Neuronal stem cell (in vitro differentiated cells): ENCODE results near the gene TMEM39B.

ENCODE experiments used
- DNase-seq: peaks from one replicate; pipeline ENCODE4 v3.0.0-alpha.2; 2013; ENCODE audit warnings: low spot score
- H2AFZ ChIP-seq: one replicate; pipeline ENCODE4 v1.6.1; 2013; ENCODE audit warnings: mild to moderate bottlenecking, low read length, inconsistent platforms
- H2AK5ac ChIP-seq: 2 replicates; pipeline ENCODE4 v1.6.1; 2013; ENCODE audit warnings: low read depth, mild to moderate bottlenecking, inconsistent platforms, low read length, moderate library complexity, mixed read lengths
- H2BK120ac ChIP-seq: 2 replicates; pipeline ENCODE4 v1.6.1; 2013; ENCODE audit warnings: low read depth, mild to moderate bottlenecking, inconsistent platforms, low read length, moderate library complexity, mixed read lengths
- H2BK12ac ChIP-seq: one replicate; pipeline ENCODE4 v1.6.1; 2013; ENCODE audit warnings: low read length, inconsistent platforms
- H2BK15ac ChIP-seq: 2 replicates; pipeline ENCODE4 v1.6.1; 2013; ENCODE audit warnings: mild to moderate bottlenecking, low read length, inconsistent platforms, mixed read lengths
- H2BK5ac ChIP-seq: one replicate; pipeline ENCODE4 v1.6.1; 2013; ENCODE audit warnings: inconsistent platforms, mild to moderate bottlenecking, low read length, moderate library complexity
- H3K14ac ChIP-seq: one replicate; pipeline ENCODE4 v1.6.1; 2013; ENCODE audit warnings: low read length, inconsistent platforms
- H3K18ac ChIP-seq: 2 replicates; pipeline ENCODE4 v1.6.1; 2013; ENCODE audit warnings: low read length, inconsistent platforms
- H3K23ac ChIP-seq: 2 replicates; pipeline ENCODE4 v1.6.1; 2013; ENCODE audit warnings: low read depth, mild to moderate bottlenecking, mixed read lengths, low read length, inconsistent platforms; ENCODE audit not compliant: poor library complexity
- H3K27ac ChIP-seq: replicated peaks from 3 replicates; pipeline ENCODE4 v1.5.1; 2013; ENCODE audit warnings: low read length, inconsistent platforms
- H3K27me3 ChIP-seq, 3 experiments: 2 replicates each; pipeline ENCODE4 v1.6.1; 2013; ENCODE audit warnings: low read length in 3 of 3, mild to moderate bottlenecking in 2 of 3, inconsistent platforms in 1 of 3, low read depth in 1 of 3, mixed read lengths in 1 of 3, moderate library complexity in 1 of 3; ENCODE audit not compliant: control insufficient read depth in 3 of 3, insufficient read depth in 3 of 3
- H3K36me3 ChIP-seq, 2 donors: replicated peaks in 1 of 2; 2 replicates each; pipeline ENCODE4 v1.6.1; 2013; ENCODE audit warnings: low read length in 2 of 2; ENCODE audit not compliant: control insufficient read depth in 2 of 2, insufficient read depth in 2 of 2
- H3K4ac ChIP-seq: 2 replicates; pipeline ENCODE4 v1.6.1; 2013; ENCODE audit warnings: inconsistent platforms, mild to moderate bottlenecking, low read length, moderate library complexity
- H3K4me1 ChIP-seq, 2 donors: 1 replicate in 1 of 2; 2 replicates in 1 of 2; pipeline ENCODE4 v1.6.1; 2013; ENCODE audit warnings: low read length in 2 of 2, low read depth in 1 of 2; ENCODE audit not compliant: control insufficient read depth in 2 of 2, insufficient read depth in 1 of 2
- H3K4me2 ChIP-seq: one replicate; pipeline ENCODE4 v1.6.1; 2013; ENCODE audit warnings: mild to moderate bottlenecking, low read length, inconsistent platforms; ENCODE audit not compliant: insufficient read depth, poor library complexity, severe bottlenecking
- H3K4me3 ChIP-seq, 2 donors: 2 replicates each; pipeline ENCODE4 v1.5.1; 2013; ENCODE audit warnings: low read length in 2 of 2, mild to moderate bottlenecking in 2 of 2, inconsistent platforms in 1 of 2, moderate library complexity in 1 of 2
- H3K79me1 ChIP-seq: one replicate; pipeline ENCODE4 v1.6.1; 2013; ENCODE audit warnings: low read depth, mild to moderate bottlenecking, inconsistent platforms, low read length, moderate library complexity
- H3K9ac ChIP-seq: one replicate; pipeline ENCODE4 v1.6.1; 2013; ENCODE audit warnings: mild to moderate bottlenecking, low read depth, low read length, inconsistent platforms; ENCODE audit not compliant: poor library complexity
- H3K9me3 ChIP-seq, 2 donors: replicated peaks in 1 of 2; 2 replicates each; pipeline versions ENCODE3 to v1.6.1; 2013; ENCODE audit warnings: low read length in 2 of 2, mild to moderate bottlenecking in 2 of 2, inconsistent platforms in 1 of 2, low read depth in 1 of 2, mixed read lengths in 1 of 2, moderate library complexity in 1 of 2; ENCODE audit not compliant: control insufficient read depth in 2 of 2, insufficient read depth in 1 of 2
- H4K8ac ChIP-seq: one replicate; pipeline ENCODE4 v1.6.1; 2013; ENCODE audit warnings: low read depth, mild to moderate bottlenecking, inconsistent platforms, low read length, moderate library complexity
- H4K91ac ChIP-seq: one replicate; pipeline ENCODE4 v1.6.1; 2013; ENCODE audit warnings: low read length, low read depth, mild to moderate bottlenecking, inconsistent platforms; ENCODE audit not compliant: poor library complexity
- WGBS, 2 donors: extraction: QIAGEN DNeasy Blood & Tissue Kit; methylation state at CpG; one replicate each; pipeline ENCODE4 v1.1.7; 2013; ENCODE audit warnings: missing lambda C conversion rate in 2 of 2, mixed read lengths in 1 of 2; ENCODE audit not compliant: insufficient read length in 2 of 2, insufficient replicate concordance in 1 of 2; ENCODE audit errors: extremely low coverage in 2 of 2; 5-methylcytosine and 5-hydroxymethylcytosine counted together

TMEM39B gene

GRCh38 chr1:32107742-32108661, 35.3 kb downstream of the TMEM39B start, which contains the start of gene KPNA6:
KPNA6 (plus strand) TSS chr1:32108056; CDS start chr1:32108131, 75 bp downstream.
- Histone ChIP-seq H3K4me3 (peak within 1 kb of the TSS; percentile 93 to 99), H3K9me3 (no peaks in the 10 kb centered on the region), H3K9ac (peak within 1 kb of the TSS; percentile 90), H3K14ac (peak within 1 kb of the TSS; percentile 1), H3K4me2 (peak within 1 kb of the TSS; percentile 70), H3K23ac (peak within 1 kb of the TSS; percentile 92), H2AFZ (peak within 1 kb of the TSS; percentile 85), H3K4me1 (peaks cover 1 to 4% of the 10 kb centered on the region in 2 donors), H3K4ac (no peak within 1 kb of the TSS), H2BK12ac (no peak within 1 kb of the TSS), H3K18ac (peak within 1 kb of the TSS; percentile 58), H3K27ac (peak within 1 kb of the TSS; percentile 66), H2AK5ac (peak within 1 kb of the TSS; percentile 73), H3K79me1 (peaks cover 4% of the 10 kb centered on the region), H2BK120ac (no peak within 1 kb of the TSS), H3K27me3 (no peaks in the 10 kb centered on the region), H2BK15ac (no peak within 1 kb of the TSS), H2BK5ac (no peak within 1 kb of the TSS), H4K8ac (no peak within 1 kb of the TSS), H4K91ac (no peak within 1 kb of the TSS), H3K36me3 (peaks cover 0 to 18% of the 10 kb centered on the region in 2 donors)
- peak; percentile 92 for DNase-seq
- WGBS, 2 donors: no CpG with 5 or more reads among the region's 45 CpGs

GRCh38 chr1:32111040-32111623, 38.4 kb downstream of the TMEM39B start:
- Histone ChIP-seq H3K18ac (no peak overlapping the region), H2BK15ac (no peak overlapping the region), H3K79me1 (peaks cover 7% of the 10 kb centered on the region), H2AFZ (no peak overlapping the region), H3K4me2 (no peak overlapping the region), H3K9me3 (no peaks in the 10 kb centered on the region), H3K27me3 (no peaks in the 10 kb centered on the region), H2AK5ac (no peak overlapping the region), H2BK12ac (no peak overlapping the region), H3K9ac (no peak overlapping the region), H3K4me3 (no peak overlapping the region), H3K36me3 (peaks cover 0 to 25% of the 10 kb centered on the region in 2 donors), H3K23ac (no peak overlapping the region), H4K91ac (no peak overlapping the region), H2BK5ac (no peak overlapping the region), H3K4me1 (peaks cover 1 to 4% of the 10 kb centered on the region in 2 donors), H3K4ac (no peak overlapping the region), H3K14ac (no peak overlapping the region), H2BK120ac (no peak overlapping the region), H4K8ac (no peak overlapping the region), H3K27ac (no peak overlapping the region)
- no CpG with 5 or more reads among the region's 2 CpGs for WGBS, 2 donors
- no peak for DNase-seq

- Histone ChIP-seq H3K36me3 (peaks cover 0 to 25% of the 10 kb centered on the region in 2 donors), H2BK12ac (no peak overlapping the region), H2BK120ac (no peak overlapping the region), H3K4me3 (no peak overlapping the region), H3K23ac (no peak overlapping the region), H4K8ac (no peak overlapping the region), H3K9ac (no peak overlapping the region), H2BK15ac (no peak overlapping the region), H3K18ac (no peak overlapping the region), H3K14ac (no peak overlapping the region), H3K4me2 (no peak overlapping the region), H4K91ac (no peak overlapping the region), H2AK5ac (no peak overlapping the region), H3K4ac (no peak overlapping the region), H2BK5ac (no peak overlapping the region), H3K27ac (no peak overlapping the region), H3K4me1 (peaks cover 1 to 4% of the 10 kb centered on the region in 2 donors), H3K9me3 (no peaks in the 10 kb centered on the region), H3K27me3 (no peaks in the 10 kb centered on the region), H3K79me1 (peaks cover 9% of the 10 kb centered on the region), H2AFZ (no peak overlapping the region)
- DNase-seq: no peak
Measured at GRCh38 chr1:32111789-32112188, 39.0 kb downstream of the TMEM39B start.

GRCh38 chr1:32112806-32113375, 40.2 kb downstream of the TMEM39B start:
- Histone ChIP-seq H2BK120ac (no peak overlapping the region), H2BK12ac (no peak overlapping the region), H3K4me3 (no peak overlapping the region), H3K18ac (no peak overlapping the region), H3K27ac (no peak overlapping the region), H3K79me1 (peaks cover 9% of the 10 kb centered on the region), H2BK15ac (no peak overlapping the region), H3K9me3 (no peaks in the 10 kb centered on the region), H2BK5ac (no peak overlapping the region), H3K14ac (no peak overlapping the region), H3K4me1 (peaks cover 1 to 4% of the 10 kb centered on the region in 2 donors), H3K36me3 (peaks cover 0 to 25% of the 10 kb centered on the region in 2 donors), H3K23ac (no peak overlapping the region), H3K4me2 (no peak overlapping the region), H2AK5ac (no peak overlapping the region), H2AFZ (no peak overlapping the region), H4K91ac (no peak overlapping the region), H4K8ac (no peak overlapping the region), H3K27me3 (no peaks in the 10 kb centered on the region), H3K9ac (no peak overlapping the region), H3K4ac (no peak overlapping the region)
- no CpG with 5 or more reads among the region's 5 CpGs for WGBS, 2 donors
- DNase-seq: no peak
